M059J (cell line): ENCODE data around the gene DBH. TPM values are rescaled to one million over a fixed set of nuclear protein-coding genes. Genes with fewer than 3 reads are reported as not detected.

ENCODE experiments used
- DNase-seq: peaks from one replicate; pipeline ENCODE4 v3.0.0-alpha.2; 2012; ENCODE audit warnings: low read depth
- total RNA-seq: library from RNA; depleted of rRNA; stranded (reverse); fragments of >200 nt; shearing (Covaris generic); gene quantifications from 2 replicates; pipeline ENCODE4 v1.2.3, GENCODE V29; 2014; rRNA removed

DBH gene
- total RNA-seq = not detected in 2 replicates

DNA sequence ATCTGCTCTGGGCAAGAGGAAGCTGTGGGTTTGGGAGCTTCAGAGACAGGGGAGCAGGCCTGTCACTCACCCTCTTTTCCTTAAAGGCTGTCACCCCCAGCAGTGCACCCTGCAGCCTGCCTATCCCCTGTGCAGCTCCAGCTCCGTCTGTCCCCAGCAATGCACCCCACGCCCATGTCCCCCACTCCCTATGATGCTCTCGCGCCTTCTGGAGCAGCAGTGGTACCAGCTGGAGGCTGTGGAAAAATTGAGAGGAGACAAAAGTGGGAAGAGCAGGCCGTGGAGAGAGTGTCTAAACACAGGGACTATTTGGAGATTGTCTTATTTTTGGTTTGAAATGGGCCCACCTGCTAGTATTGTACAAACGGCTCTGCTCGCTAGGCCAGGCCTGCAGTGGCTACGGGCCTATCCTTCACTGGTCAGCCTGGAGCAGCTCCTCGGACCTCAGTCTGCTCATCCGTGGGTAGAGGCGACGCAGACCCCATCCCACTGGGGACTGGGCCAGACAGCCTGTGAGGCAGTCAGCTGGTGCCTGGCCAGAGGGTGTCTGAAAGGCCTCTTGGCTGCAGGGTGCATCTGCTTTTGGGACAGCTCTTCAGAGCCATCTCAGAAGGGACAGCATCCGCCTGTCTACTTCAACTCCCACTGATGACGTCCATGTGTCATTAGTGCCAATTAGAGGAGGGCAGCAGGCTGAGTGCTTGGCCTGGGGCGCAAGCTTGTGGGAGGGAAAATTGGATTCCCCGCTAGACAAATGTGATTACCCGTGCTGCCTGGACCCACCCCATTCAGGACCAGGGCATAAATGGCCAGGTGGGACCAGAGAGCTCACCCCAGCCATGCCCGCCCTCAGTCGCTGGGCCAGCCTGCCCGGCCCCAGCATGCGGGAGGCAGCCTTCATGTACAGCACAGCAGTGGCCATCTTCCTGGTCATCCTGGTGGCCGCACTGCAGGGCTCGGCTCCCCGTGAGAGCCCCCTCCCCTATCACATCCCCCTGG, at the start of gene DBH:
DBH (plus strand) TSS at position 831 of the 999 bp plus-strand sequence; CDS start at position 840, 9 bp downstream.
- DNase-seq = no peak

- DNase-seq = no peak
Measured at GRCh38 chr9:133587051-133587450, 49.1 kb upstream of the DBH start.

- DNase-seq = no peak
Measured at GRCh38 chr9:133587466-133587865, 48.7 kb upstream of the DBH start.

- no peak for DNase-seq
Measured at GRCh38 chr9:133589454-133590227, 46.5 kb upstream of the DBH start.

DNA sequence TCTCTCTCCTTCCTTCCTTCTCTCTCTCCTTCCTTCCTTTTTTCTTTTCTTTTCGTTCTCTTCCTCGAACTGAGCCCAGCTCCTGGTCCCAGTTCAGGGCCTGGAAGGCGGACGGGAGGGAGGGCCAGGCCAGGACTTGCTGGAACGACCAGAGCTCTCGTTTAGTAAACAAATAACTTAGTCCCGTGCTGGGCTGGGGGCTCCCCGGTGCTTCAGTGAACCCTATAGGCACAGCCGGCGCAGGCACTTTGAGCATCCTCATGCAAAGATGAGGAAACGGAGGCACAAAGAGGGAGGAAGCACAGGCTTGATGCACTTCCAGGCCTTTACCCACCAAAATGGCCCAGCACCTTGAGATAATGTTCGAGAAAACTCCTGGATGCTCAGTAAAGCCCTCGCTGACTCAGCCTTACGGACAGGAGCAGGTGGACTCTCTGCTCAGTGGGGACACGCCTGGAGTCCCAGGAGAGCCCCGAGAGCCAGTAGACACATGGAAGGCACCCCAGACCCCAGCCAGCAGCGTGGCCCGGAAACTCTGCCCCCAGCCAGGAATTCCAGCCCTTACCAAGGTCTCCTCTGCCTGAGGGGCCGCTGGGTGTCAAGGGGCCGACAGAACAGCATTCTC, 45.8 kb upstream of the DBH start:
- DNase-seq = no peak

DNA sequence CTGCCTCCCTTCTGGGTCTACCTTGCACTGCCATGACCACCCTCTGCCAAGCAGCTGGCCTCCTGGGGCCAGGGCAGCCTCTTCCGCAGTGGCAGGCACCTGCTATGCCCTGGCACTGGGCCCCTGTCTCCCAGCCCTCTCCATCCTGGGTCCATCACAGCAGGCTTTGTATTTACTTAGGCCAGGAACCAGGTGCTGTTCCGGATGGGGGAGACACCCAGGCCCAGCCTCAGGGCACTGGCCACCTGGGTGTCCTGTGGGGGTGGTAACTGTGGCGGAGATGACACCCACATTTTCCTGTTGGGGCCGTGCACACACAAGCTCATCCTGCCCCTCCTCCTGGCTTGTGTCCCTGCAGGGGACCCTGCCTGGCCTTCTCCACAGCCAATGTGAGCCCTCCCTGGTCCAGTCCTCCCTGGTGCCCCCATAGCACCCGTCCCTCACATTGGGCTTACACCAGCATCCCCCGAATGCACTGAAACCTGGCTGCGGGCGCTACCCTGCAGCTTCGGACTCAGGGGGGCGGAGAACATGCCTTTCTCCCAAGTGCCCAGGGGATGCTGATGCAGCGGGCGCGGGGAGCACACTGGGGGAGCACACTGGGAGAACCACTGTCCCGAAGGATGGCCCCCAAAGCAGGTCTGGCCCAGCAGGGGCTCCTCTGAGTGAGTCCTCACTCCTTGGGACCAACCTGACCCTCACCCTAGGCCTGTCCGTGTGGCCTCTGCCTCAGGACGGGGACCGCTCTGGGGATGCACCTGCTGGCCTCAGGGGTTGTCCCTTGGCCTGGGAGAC, 44.9 kb upstream of the DBH start:
- no peak for DNase-seq

GRCh38 chr9:133591985-133592384, 44.2 kb upstream of the DBH start:
- DNase-seq = no peak

- DNase-seq = no peak
Measured at GRCh38 chr9:133592731-133593409, 43.3 kb upstream of the DBH start.

DNA sequence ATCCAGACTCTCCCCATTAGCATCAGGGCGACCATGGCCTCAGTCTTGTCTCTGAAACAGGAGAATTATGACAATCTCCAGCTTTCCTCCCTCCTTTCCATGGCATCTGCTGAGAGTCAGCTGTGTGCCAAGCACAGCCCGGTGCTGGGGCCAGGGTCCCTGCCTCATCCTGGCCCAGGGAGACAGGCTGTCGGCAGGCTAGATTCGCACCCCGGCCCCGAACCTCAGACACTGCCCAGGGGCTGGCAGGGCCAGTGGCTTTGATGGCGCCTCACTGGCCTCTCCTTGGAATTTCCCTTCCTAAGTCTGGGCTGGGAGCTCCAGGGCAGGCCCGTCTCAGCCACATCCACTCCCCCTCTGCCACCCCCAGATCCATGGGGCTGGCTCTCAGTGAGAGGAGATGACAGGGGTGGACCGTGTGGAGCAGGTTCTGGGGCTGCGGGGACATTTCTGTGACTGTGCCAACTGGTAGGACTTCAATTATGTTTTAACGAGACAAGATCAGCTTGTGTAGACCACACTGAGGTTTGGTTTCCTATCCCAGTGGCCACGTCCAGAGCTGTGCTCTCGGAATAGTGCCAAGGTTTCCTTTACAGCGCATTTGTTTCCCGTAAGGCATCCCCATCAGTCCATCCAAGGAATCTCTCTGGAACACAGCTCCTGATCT, 42.4 kb upstream of the DBH start:
- no peak for DNase-seq

DNA sequence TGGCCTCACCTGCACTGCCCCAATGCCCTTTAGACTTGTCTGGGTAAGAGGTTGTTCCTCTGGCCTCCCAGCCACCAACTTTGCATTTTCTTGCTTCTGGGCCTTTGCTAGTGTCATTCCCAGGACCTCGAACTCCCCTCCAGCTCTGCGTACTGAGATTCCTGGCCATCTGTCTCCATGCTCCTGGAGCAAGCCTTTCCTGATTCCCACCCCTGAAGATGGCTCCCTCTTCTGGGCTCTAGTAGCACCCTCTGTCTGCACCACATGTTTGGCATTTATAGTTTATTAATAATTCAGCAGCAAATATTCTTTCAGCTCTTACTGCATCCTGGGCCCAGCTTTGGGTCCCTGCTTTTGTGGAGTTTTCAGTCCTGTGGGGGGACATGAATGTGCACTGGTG, 41.9 kb upstream of the DBH start:
- DNase-seq = no peak

- DNase-seq = no peak
Measured at GRCh38 chr9:133595910-133596309, 40.3 kb upstream of the DBH start.

DNA sequence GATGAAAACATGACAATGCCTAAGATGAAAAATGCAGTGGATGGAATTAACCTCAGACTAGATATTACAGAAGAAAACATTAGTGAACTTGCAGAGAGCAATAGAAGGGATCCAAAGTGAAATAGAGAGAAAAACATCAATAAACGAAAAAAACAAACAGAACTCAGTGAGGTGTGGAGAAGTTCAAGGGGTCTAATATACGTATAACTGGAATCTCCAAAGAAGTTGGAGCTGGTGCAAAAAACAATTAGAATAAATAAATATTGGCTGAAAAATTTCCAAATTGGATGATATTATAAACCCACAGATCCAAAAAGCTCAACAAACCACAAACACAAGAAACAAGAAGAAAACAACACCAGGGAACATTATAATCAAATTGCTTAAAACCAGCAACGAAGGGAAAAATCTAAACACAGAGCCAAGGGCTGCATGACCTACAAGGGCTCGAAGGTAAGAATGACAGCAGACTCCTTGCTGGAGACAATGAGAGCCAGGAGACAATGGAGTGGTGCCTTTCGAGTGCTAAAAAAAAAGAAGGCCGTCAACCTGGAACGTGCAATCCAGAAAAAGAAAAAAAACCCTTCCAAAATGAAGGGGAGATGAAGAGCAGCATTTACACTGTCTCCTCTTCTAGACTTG, 38.7 kb upstream of the DBH start:
- DNase-seq = no peak

DNA sequence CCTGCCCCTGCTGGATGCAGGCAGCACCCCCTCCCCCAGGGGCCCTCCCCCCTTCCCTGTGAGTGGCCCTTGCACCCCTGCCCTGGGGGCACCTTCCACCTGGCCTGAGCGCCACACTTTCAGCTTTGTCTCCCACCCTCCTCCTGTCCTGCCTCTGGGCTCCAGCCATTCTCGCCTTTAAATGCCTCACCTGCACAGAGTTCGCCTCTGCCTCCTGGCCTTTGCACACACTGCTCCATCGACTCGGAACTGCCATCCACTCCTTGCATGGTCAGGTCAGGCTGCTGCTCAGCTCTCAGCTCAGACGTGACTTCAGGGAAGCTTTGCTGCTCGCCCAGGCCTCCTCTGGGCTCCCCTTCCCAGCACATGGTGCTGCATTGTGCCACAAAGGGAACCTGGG, 37.2 kb upstream of the DBH start:
- DNase-seq = no peak

- DNase-seq = no peak
Measured at GRCh38 chr9:133599470-133600173, 36.5 kb upstream of the DBH start.

DNA sequence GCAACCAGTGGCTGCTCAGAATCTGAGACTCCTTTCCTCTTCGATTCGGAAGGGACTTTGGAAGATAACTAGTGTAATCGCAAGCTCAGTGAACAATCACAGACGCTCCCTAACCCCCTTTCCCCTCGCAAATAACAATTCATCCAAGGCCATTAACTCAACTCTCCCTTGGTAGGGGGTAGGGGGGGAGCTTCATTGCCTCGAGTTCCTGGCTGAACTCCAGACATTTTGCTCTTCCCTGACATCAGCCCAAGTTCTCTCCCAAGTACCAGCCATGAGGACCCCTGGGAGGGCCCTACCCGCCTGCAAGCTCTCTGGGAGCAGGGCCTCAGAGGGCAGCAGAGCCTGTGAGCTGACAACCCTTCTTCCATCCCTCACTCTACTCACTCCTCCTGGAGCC, 35.4 kb upstream of the DBH start:
- DNase-seq = no peak

- no peak for DNase-seq
Measured at GRCh38 chr9:133601746-133602145, 34.4 kb upstream of the DBH start.

- no peak for DNase-seq
Measured at GRCh38 chr9:133602277-133602676, 33.9 kb upstream of the DBH start.

- no peak for DNase-seq
Measured at GRCh38 chr9:133603135-133603927, 32.8 kb upstream of the DBH start.
